PC-9 (cell line): ENCODE results near the gene TBC1D5. TPM values are rescaled to one million over a fixed set of nuclear protein-coding genes. Genes with fewer than 3 reads are reported as not detected.

ENCODE experiments used
- BruUV-seq: library from RNA; stranded (reverse); fragments of 400-500 nt; replicated peaks from 2 replicates; lab custom pipeline; 2021; lab: Mats Ljungman, UMichigan
- CTCF ChIA-PET: fragments of 300-600 bp; sonication (Branson Sonifier 250); formaldehyde crosslinking; loops from one replicate; lab custom pipeline; 2022; ENCODE audit warnings: antibody characterized with exemption; lab: Charles Lee
- POLR2A ChIA-PET: fragments of 300-600 bp; sonication (Branson Sonifier 250); formaldehyde crosslinking; loops from one replicate; lab custom pipeline; 2022; ENCODE audit warnings: antibody characterized with exemption; ENCODE audit not compliant: unreplicated experiment; lab: Charles Lee
- DNase-seq, 2 experiments: peaks; one replicate each; pipeline versions ENCODE4 v3.0.0 to v3.0.0-alpha.2; 2015 to 2022; ENCODE audit warnings: mixed read lengths in 1 of 2
- H2AFZ ChIP-seq: fragments of 200-600 bp; sonication (generic); 2 replicates; pipeline ENCODE4 v1.8.1; 2017; ENCODE audit warnings: antibody characterized with exemption
- H3F3A ChIP-seq: fragments of 200-600 bp; sonication (generic); 2 replicates; pipeline ENCODE4 v1.8.1; 2017; ENCODE audit warnings: antibody characterized with exemption, mild to moderate bottlenecking, low read depth; ENCODE audit not compliant: insufficient read depth
- H3K27ac ChIP-seq: fragments of 200-600 bp; sonication (generic); 2 replicates; pipeline ENCODE4 v1.6.1; 2016; ENCODE audit warnings: mixed run types
- H3K27me3 ChIP-seq: fragments of 200-600 bp; sonication (generic); 2 replicates; pipeline ENCODE4 v1.6.1; 2016; ENCODE audit warnings: low read depth, mixed run types; ENCODE audit not compliant: insufficient read depth
- H3K36me3 ChIP-seq: fragments of 200-600 bp; sonication (generic); 2 replicates; pipeline ENCODE4 v1.6.1; 2016; ENCODE audit warnings: low read depth, mixed run types
- H3K4me1 ChIP-seq: fragments of 200-600 bp; sonication (generic); replicated peaks from 2 replicates; pipeline ENCODE4 v1.6.1; 2016; ENCODE audit warnings: mixed run types; ENCODE audit not compliant: insufficient read depth
- H3K4me2 ChIP-seq: fragments of 200-600 bp; sonication (generic); 2 replicates; pipeline ENCODE4 v1.6.1; 2017; ENCODE audit warnings: mixed run types
- H3K4me3 ChIP-seq: fragments of 200-600 bp; sonication (generic); 2 replicates; pipeline ENCODE4 v1.6.1; 2016; ENCODE audit warnings: mixed run types
- H3K79me2 ChIP-seq: fragments of 200-600 bp; sonication (generic); 2 replicates; pipeline ENCODE4 v1.6.1; 2017; ENCODE audit warnings: low read depth, mixed run types
- H3K9me2 ChIP-seq: fragments of 200-600 bp; sonication (generic); 2 replicates; pipeline ENCODE4 v1.8.1; 2017; ENCODE audit warnings: mild to moderate bottlenecking; ENCODE audit not compliant: insufficient read depth
- H3K9me3 ChIP-seq: fragments of 200-600 bp; sonication (generic); 2 replicates; pipeline ENCODE4 v1.8.1; 2016; ENCODE audit warnings: low read depth; ENCODE audit not compliant: insufficient read depth
- H4K20me1 ChIP-seq: fragments of 200-600 bp; sonication (generic); 2 replicates; pipeline ENCODE4 v1.8.1; 2017; ENCODE audit not compliant: insufficient read depth
- EZH2 ChIP-seq: fragments of 200-600 bp; sonication (generic); IDR thresholded peaks from 2 replicates; pipeline ENCODE4 v1.8.0; 2017; ENCODE audit warnings: antibody characterized with exemption, low read depth
- intact Hi-C: fragments of 100-400 bp; cut with micrococcal nuclease; formaldehyde crosslinking; loops from one replicate; pipeline ENCODE4 v1.10.0; 2022; ENCODE audit not compliant: unreplicated experiment
- total RNA-seq: library from RNA; stranded (reverse); gene quantifications from 2 replicates; pipeline ENCODE4 v1.2.3, GENCODE V29; 2021
- TF ChIP-seq, protein P1 (sequence below): fragments of 200-600 bp; sonication (generic); conservative IDR thresholded peaks from 2 replicates; pipeline ENCODE4 v1.6.1; 2017; ENCODE audit warnings: mixed run types, antibody characterized with exemption, mild to moderate bottlenecking, moderate library complexity

Gene TBC1D5
- total RNA-seq, 1 experiment from 2014 or later: 54.0 TPM

DNA sequence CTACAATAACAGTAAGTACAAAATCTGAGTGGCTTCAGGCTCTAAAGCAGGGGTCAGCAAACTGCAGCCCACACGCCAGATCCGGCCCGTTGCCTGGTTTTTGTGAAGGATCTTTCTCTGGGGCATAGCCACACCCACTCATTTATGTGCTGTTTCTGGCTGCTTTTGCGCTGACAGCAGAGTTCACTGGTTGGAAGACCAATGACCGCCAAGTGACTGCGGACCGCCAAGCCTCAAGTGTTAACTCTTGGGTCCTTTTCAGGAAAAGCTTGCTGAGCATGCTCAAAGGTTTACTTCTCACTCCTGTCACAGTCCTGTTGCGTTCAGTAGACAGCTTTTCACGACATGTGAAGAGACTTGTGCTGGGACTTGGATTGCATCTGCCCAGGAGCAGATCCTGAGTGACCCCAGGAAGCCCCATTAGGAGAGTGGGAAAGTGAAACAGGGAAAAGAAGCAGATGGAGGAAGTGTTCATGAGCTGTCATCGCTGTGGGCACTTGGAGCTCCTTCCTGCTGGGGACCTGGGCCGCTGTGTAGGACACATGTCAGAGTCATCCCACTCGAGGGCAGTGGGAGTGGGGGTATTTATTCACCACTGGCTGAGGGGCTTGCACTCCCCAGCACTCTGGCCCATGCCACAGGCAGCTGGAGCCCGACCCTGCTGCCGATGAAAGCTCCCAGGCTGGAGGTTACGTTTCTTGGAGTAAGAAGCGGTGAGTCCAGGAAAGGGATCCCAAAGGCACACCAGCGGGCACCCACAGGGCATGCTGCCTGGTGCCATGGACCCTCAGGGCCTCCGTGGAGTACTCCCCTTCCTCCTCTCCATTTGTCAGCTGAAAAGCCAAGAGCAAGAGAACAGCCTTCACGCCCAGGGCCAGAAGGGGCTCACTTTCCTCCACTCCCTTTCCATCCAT is 608.5 kb downstream of the TBC1D5 start:
- no peaks in the 10 kb centered on the region for H3K27me3 ChIP-seq
- no peaks in the 10 kb centered on the region for H3K4me1 ChIP-seq
- no peaks in the 10 kb centered on the region for H3K9me3 ChIP-seq
- no peaks in the 10 kb centered on the region for H3K79me2 ChIP-seq
- ChIA-PET CTCF (no interaction called here), POLR2A (no interaction called here)
- no peaks in the 10 kb centered on the region for H3F3A ChIP-seq
- no TSS peak for BruUV-seq
- H4K20me1 ChIP-seq: no peaks in the 10 kb centered on the region
- H3K27ac ChIP-seq: no peak overlapping the region
- no peak overlapping the region for H3K4me3 ChIP-seq
- 0 out of 2 replicates have a peak, but pooled peaks cover 3% of the 10 kb centered on the region for H3K9me2 ChIP-seq
- no peak overlapping the region for H3K4me2 ChIP-seq
- no peak for DNase-seq
- intact Hi-C loops: no loop called here
- H2AFZ ChIP-seq: no peak overlapping the region
- no peaks in the 10 kb centered on the region for H3K36me3 ChIP-seq
- TF ChIP-seq EZH2: no peak
- TF ChIP-seq, protein P1, sequence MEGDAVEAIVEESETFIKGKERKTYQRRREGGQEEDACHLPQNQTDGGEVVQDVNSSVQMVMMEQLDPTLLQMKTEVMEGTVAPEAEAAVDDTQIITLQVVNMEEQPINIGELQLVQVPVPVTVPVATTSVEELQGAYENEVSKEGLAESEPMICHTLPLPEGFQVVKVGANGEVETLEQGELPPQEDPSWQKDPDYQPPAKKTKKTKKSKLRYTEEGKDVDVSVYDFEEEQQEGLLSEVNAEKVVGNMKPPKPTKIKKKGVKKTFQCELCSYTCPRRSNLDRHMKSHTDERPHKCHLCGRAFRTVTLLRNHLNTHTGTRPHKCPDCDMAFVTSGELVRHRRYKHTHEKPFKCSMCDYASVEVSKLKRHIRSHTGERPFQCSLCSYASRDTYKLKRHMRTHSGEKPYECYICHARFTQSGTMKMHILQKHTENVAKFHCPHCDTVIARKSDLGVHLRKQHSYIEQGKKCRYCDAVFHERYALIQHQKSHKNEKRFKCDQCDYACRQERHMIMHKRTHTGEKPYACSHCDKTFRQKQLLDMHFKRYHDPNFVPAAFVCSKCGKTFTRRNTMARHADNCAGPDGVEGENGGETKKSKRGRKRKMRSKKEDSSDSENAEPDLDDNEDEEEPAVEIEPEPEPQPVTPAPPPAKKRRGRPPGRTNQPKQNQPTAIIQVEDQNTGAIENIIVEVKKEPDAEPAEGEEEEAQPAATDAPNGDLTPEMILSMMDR: no peak

DNA sequence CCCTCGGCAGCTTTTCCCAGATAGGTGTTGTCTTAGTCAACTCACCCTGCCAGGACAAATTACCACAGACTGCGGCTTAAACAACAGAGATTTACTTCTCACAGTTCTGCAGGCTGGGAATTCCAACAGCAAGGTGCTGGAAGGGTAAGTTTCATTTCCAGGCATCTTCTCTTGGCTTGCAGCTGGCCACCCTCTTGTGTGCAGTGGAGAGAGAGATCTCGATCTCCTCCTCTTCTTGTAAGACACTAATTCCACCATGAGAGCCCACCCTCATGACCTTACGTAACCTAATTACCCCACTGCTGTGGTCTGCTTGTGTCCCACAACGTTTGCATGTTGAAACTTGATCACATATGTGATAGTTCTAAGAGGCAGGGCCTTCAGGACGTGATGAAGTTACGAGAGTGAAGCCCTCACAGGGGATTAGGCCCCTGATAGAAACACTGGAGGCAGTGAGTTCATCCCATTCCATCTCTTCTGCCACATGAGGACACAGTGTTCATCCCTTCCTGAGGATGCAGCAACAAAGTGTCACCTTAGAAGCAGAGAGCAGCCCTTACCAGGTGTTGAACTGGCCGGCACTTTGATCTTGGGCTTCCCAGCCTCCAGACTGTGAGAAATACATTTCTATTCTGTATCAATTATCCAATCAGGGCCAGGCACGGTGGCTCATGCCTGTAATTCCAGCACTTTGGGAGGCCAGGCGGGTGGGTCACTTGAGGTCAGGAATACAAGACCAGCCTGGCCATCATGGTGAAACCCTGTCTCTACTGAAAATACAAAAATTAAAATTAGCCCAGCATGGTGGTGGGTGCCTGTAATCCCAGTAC is 609.9 kb downstream of the TBC1D5 start:
- Histone ChIP-seq H3K36me3 (no peaks in the 10 kb centered on the region), H3K27ac (no peak overlapping the region), H3K4me1 (no peaks in the 10 kb centered on the region), H3K79me2 (no peaks in the 10 kb centered on the region), H3K9me3 (no peaks in the 10 kb centered on the region), H2AFZ (no peak overlapping the region), H3K4me2 (no peak overlapping the region), H3K4me3 (no peak overlapping the region), H3K27me3 (no peaks in the 10 kb centered on the region), H3F3A (no peaks in the 10 kb centered on the region), H3K9me2 (0 out of 2 replicates have a peak, but pooled peaks cover 3% of the 10 kb centered on the region), H4K20me1 (no peaks in the 10 kb centered on the region)
- CTCF ChIA-PET: no interaction called here
- no peak for DNase-seq
- BruUV-seq: no TSS peak
- intact Hi-C loops: no loop called here
- TF ChIP-seq, protein P1: no peak
- no peak for TF ChIP-seq EZH2
- POLR2A ChIA-PET: no interaction called here

DNA sequence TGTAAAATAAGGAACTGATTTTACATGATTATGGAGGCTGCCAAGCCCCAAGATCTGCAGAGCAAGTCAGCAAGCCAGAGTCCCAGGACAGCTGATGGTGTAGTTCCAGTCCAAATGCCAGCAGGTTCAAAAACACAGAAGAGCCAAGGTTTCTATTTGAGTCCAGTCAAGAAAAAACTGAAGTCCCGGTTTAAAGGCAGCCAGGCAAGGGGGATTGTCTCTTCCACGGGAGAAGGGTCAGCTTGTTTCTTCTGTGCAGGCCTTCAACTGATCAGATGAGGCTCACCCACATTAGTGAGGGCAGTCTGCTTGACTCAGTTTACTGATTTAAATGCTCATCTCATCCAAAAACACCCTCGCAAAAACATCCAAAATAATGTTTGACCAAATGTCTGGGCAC is 611.5 kb downstream of the TBC1D5 start:
- Histone ChIP-seq H4K20me1 (no peaks in the 10 kb centered on the region), H3K9me3 (no peaks in the 10 kb centered on the region), H3K27ac (no peak overlapping the region), H3K4me1 (no peaks in the 10 kb centered on the region), H3K4me3 (no peak overlapping the region), H3K27me3 (no peaks in the 10 kb centered on the region), H3F3A (no peaks in the 10 kb centered on the region), H2AFZ (no peak overlapping the region), H3K79me2 (no peaks in the 10 kb centered on the region), H3K9me2 (0 out of 2 replicates have a peak, but pooled peaks cover 3% of the 10 kb centered on the region), H3K36me3 (no peaks in the 10 kb centered on the region), H3K4me2 (no peak overlapping the region)
- ChIA-PET POLR2A (no interaction called here), CTCF (no interaction called here)
- intact Hi-C loops: no loop called here
- BruUV-seq: no TSS peak
- no peak for DNase-seq
- TF ChIP-seq, protein P1: no peak
- TF ChIP-seq EZH2: no peak
